ENCODE results near the gene ARMC9.

The ARMC9 gene

DNA sequence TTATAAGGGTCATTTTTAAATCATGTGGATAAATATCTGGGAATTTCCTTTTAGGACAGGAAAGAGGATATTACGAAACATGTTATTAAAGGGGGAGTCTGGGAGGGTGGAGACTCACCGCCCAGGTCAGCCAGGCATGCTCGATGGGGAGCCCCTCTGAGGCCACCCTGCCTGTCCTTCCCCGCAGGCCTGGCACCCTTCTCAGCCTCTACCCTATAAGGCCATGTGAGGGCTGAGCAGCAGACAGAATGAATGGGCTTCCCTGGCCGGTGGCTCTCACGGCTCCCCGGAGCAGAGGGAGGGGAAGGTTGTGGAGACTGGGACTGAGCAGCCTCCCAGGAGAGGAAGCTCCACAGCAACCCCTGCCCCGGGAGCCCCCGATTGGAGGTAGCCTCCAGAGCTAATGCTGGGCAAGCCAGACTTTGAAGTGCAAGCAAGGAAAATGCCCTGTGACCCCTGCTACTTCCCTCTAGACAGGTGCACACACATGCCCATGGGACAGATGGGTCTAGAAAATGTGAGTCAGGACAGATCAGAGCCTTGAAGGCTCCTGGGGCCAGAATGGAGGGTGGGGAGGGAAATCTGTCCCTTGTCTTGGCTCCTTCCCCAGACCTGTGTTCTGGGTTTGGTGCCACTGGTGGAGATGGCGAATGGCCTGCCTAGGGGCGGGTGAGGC, 13.2 kb upstream of the ARMC9 start:
- Histone ChIP-seq H3K27ac (peak overlapping the region; percentile 98 to 99), H3K36me3 (no peaks in the 10 kb centered on the region), H3K4me1 (peaks cover 0 to 94% (median 56%) of the 10 kb centered on the region in 4 donors), H3K9me3 (no peaks in the 10 kb centered on the region), H3K4me3 (no peak overlapping the region), H3K27me3 (no peaks in the 10 kb centered on the region)
- DNase-seq = peak; percentile 43 to 78
- TF ChIP-seq, protein P1, sequence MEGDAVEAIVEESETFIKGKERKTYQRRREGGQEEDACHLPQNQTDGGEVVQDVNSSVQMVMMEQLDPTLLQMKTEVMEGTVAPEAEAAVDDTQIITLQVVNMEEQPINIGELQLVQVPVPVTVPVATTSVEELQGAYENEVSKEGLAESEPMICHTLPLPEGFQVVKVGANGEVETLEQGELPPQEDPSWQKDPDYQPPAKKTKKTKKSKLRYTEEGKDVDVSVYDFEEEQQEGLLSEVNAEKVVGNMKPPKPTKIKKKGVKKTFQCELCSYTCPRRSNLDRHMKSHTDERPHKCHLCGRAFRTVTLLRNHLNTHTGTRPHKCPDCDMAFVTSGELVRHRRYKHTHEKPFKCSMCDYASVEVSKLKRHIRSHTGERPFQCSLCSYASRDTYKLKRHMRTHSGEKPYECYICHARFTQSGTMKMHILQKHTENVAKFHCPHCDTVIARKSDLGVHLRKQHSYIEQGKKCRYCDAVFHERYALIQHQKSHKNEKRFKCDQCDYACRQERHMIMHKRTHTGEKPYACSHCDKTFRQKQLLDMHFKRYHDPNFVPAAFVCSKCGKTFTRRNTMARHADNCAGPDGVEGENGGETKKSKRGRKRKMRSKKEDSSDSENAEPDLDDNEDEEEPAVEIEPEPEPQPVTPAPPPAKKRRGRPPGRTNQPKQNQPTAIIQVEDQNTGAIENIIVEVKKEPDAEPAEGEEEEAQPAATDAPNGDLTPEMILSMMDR (IDR thresholded peaks at IDR 0.05) = no peak
- intact Hi-C loops (cut with DNase I; ENCODE audit: low total_unique reads) = no loop called here

DNA sequence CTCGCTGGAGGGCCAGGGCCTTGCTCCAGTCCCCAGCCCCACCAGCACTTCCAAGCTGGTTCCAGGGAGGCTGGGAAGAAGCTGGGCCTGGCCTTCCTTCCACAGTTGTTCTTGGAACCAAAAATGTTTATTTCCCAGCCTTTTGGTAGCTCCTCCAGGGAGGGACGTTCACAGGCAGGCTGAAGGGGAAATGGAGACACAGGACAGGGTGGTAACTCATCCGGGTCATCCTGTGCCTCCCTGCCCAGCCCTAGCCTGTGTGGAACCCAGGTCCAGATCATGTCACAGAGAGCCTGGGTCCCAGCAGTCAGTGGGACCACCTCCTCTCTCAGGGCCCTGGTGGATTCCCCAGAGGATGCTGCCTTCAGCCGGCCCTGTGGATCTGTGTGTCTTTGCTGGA, 12.5 kb upstream of the ARMC9 start:
- intact Hi-C loops (cut with DNase I; ENCODE audit: low total_unique reads) = no loop called here
- DNase-seq = no peak
- Histone ChIP-seq H3K9me3 (no peaks in the 10 kb centered on the region), H3K4me1 (peaks cover 0 to 94% (median 63%) of the 10 kb centered on the region in 4 donors), H3K36me3 (no peaks in the 10 kb centered on the region), H3K27me3 (no peaks in the 10 kb centered on the region), H3K4me3 (no peak overlapping the region), H3K27ac (peak overlapping the region; percentile 98 to 99)
- TF ChIP-seq, protein P1 (IDR thresholded peaks at IDR 0.05) = no peak

DNA sequence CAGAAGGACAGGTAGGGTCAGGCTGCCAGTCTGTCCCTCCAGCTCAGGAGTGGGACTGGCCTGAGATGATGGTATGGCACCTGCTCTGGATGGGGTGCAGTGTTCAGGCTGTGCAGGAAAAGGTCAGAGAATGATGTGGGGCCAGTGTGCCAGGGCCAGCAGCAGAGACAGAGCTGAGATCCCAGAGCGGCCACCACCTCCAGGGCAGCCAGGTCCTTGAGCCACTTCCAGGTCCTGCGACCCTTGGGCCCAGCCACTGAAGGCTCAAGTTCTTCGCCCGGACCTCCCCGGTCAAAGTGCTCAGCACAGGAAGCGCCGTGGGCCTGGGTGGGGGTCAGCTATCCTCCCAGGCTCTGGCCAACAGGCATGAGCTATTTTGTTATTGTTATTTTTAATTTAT, 12.1 kb upstream of the ARMC9 start:
- Histone ChIP-seq H3K36me3 (no peaks in the 10 kb centered on the region), H3K4me3 (no peak overlapping the region), H3K4me1 (peaks cover 0 to 95% (median 64%) of the 10 kb centered on the region in 4 donors), H3K9me3 (no peaks in the 10 kb centered on the region), H3K27me3 (no peaks in the 10 kb centered on the region), H3K27ac (peak overlapping the region; percentile 98 to 99)
- TF ChIP-seq, protein P1 (IDR thresholded peaks at IDR 0.05) = no peak
- no peak for DNase-seq
- intact Hi-C loops (cut with DNase I; ENCODE audit: low total_unique reads) = no loop called here

DNA sequence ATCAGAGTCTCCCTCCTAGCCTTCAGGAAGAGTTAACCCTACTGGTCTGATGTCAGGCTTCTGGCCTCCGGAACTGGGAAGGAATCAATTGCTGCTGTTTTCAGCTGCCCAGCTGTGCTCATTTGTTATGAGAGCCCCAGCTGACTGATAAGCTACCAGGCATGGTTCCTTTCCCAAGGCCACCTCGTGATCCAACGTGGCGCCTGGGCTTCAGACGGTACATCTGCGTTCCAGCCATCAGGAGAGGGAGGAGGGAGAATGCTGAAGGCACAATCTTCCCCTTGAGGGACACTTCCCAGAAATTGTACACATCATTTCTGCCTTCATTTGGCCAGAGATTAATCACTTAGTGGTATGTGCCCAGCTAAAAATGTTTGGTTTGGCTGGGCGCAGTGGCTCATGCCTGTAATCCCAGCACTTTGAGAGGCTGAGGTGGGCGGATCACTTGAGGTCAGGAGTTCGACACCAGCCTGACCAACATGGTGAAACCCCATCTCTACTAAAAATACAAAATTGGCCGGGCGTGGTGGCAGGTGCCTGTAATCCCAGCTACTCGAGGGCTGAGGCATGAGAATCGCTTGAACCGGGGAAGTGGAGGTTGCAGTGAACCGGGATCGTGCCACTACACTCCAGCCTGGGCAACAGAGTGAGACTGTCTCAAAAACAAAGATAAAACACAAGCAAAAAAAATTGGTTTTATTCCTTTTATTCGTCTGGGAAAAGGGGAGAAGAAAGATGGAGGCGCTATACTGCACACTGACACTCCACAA, 10.5 kb upstream of the ARMC9 start:
- Histone ChIP-seq H3K4me3 (no peak overlapping the region), H3K9me3 (no peaks in the 10 kb centered on the region), H3K27ac (peak overlapping the region; percentile 98 to 99), H3K4me1 (peaks cover 0 to 95% (median 64%) of the 10 kb centered on the region in 4 donors), H3K36me3 (no peaks in the 10 kb centered on the region), H3K27me3 (no peaks in the 10 kb centered on the region)
- intact Hi-C loops (cut with DNase I; ENCODE audit: low total_unique reads) = no loop called here
- TF ChIP-seq, protein P1 (IDR thresholded peaks at IDR 0.05) = peak in 1 of 2 experiments; percentile 26
- peak; percentile 83 to 93 for DNase-seq

DNA sequence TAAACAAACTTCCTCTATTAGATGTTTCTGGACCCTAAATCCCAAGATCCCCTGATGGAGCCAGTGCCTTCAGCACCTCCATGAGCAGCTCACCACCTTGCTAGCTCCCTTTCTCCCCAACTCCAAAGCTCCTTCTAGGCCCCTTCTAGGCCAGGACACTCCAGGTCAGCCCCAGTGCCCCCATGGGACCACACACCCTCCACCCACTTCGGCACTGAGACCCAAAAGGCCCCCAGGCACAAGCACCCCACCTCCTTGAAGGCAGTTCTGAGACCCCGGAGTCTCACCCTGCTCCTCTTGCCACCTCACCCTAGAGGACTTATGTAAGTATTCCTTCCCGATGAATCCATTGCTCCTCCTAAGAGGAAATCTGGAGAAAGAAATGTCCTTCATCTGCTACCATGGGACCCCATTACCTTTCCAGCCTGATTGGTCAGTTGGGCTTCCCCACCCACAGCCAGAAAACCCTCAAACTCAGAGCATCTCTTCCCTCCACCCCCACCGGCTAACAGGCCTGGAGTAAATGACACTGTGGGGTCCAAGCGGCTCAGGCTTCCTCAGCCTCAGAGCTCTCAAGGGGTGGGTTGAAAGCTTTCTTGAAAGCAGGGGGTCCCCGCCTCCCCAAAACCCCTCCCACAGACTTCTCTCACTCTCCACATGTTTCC, 9.8 kb upstream of the ARMC9 start:
- TF ChIP-seq, protein P1 (IDR thresholded peaks at IDR 0.05) = no peak
- Histone ChIP-seq H3K4me3 (no peak overlapping the region), H3K27me3 (no peaks in the 10 kb centered on the region), H3K4me1 (peaks cover 0 to 91% (median 64%) of the 10 kb centered on the region in 4 donors), H3K27ac (peak overlapping the region; percentile 98 to 99), H3K9me3 (no peaks in the 10 kb centered on the region), H3K36me3 (no peaks in the 10 kb centered on the region)
- no peak for DNase-seq
- intact Hi-C loops (cut with DNase I; ENCODE audit: low total_unique reads) = no loop called here
